ENCODE data around the gene ACVR2B. TPM values are rescaled to one million over a fixed set of nuclear protein-coding genes. Genes with fewer than 3 reads are reported as not detected.
"Not testable (repeated sequence)": the region's sequence is repeated elsewhere in the genome, so short reads cannot be mapped to it uniquely, and the experiment has no call there.

The ACVR2B gene
- total and polyA plus RNA-seq, 10 of the 15 experiments (the other 5 are each of a cell fraction or from before 2014, with no cell fraction given) = 0.27 to 2.9 (median 1.0) TPM

GRCh38 chr3:38411591-38411990 lies 42.1 kb upstream of the ACVR2B start:
- H3K9ac ChIP-seq (ENCODE audit: control insufficient read depth, insufficient read depth, low read length) = no peak overlapping the region

DNA sequence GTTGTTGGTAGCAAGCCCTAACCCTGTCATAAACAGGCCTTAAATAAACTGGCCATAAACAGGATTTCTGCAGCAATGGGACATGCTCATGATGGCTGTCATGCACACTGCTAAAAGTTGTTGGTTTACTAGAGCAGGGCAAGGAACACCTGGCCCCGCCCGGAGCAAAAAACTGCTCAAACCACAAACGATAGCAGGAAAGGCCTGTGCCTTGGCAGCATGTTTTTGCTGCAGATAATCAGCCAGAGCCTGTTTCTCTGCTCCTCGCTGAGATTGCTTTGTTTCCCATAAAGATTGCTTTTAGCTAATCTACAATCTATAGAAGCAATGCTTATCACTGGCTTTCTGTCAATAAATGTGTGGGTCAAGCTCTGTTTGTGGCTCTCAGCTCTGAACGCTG lies 32.9 kb upstream of the ACVR2B start:
- in situ Hi-C loops (cut with MboI) = not testable (repeated sequence)

More at GRCh38 chr3:38411591-38411990, 42.1 kb upstream of the ACVR2B start:
- CTCF ChIA-PET = no interaction called here
- POLR2A ChIA-PET = no interaction called here
- in situ Hi-C loops (cut with MboI) = no loop called here
- Histone ChIP-seq H2AFZ (ENCODE audit: control insufficient read depth, low read depth, low read length) (no peak overlapping the region), H3K4me1 (ENCODE audit: control insufficient read depth, insufficient read depth, low read length) (no peaks in the 10 kb centered on the region), H3K36me3 (ENCODE audit: control insufficient read depth in 2 of 2, insufficient read depth in 2 of 2, low read length in 1 of 2) (no peaks in the 10 kb centered on the region), H3K4me2 (ENCODE audit: control insufficient read depth, insufficient read depth) (no peak overlapping the region), H3K27ac (ENCODE audit: control insufficient read depth, insufficient read depth) (no peak overlapping the region), H3K4me3 (no peak overlapping the region), H3K9me3 (replicated peaks; ENCODE audit: control insufficient read depth, insufficient read depth, low read length) (no peaks in the 10 kb centered on the region; the same call in 2 of the 3 replicates), H4K20me1 (ENCODE audit: control insufficient read depth, insufficient read depth) (no peaks in the 10 kb centered on the region), H3K79me2 (ENCODE audit: control insufficient read depth, insufficient read depth, low read length) (no peaks in the 10 kb centered on the region), H3K27me3 (replicated peaks in 1 of 2; ENCODE audit: control insufficient read depth in 2 of 2, insufficient read depth in 2 of 2, low read length in 1 of 2) (no peaks in the 10 kb centered on the region)
- FAIRE-seq (no peak), DNase-seq (ENCODE audit: low read depth, low spot score) (no peak), ATAC-seq (no peak)
- SMC1A ChIA-PET (ENCODE audit: uncharacterized antibody, unreplicated experiment) = no interaction called here
- intact Hi-C loops (cut with micrococcal nuclease; ENCODE audit: unreplicated experiment) = no loop called here
- RAD21 ChIA-PET (ENCODE audit: unreplicated experiment) = no interaction called here
- BruUV-seq (replicated peaks) = no TSS peak
- 8% methylated on average over 1 of the region's 1 CpG for WGBS (ENCODE audit: insufficient coverage, insufficient replicate concordance, low lambda C conversion rate, missing lambda C conversion rate)
- TF ChIP-seq RCOR1 (conservative IDR thresholded peaks at IDR 0.05; ENCODE audit: low read depth, low read length) = no peak
- TF ChIP-seq E4F1 (IDR thresholded peaks at IDR 0.05; ENCODE audit: borderline replicate concordance, partially characterized antibody) = no peak
- no peak for TF ChIP-seq SIX5 (IDR thresholded peaks at IDR 0.05; ENCODE audit: low read depth, low read length, severe bottlenecking)
- TF ChIP-seq MEF2B (IDR thresholded peaks at IDR 0.05; ENCODE audit: partially characterized antibody, poor library complexity, severe bottlenecking) = no peak
- TF ChIP-seq ZNF622 (IDR thresholded peaks at IDR 0.05) = no peak
- no peak for TF ChIP-seq POLR2AphosphoS2 (IDR thresholded peaks at IDR 0.05; ENCODE audit: low read depth, low read length)
- no peak for TF ChIP-seq KLF5 (IDR thresholded peaks at IDR 0.05; ENCODE audit: partially characterized antibody)

More for the DNA sequence above, 32.9 kb upstream of the ACVR2B start:
- H2AFZ ChIP-seq (ENCODE audit: control insufficient read depth, low read depth, low read length); RAD21 ChIA-PET (ENCODE audit: unreplicated experiment); H3K79me2 ChIP-seq (ENCODE audit: control insufficient read depth, insufficient read depth, low read length); BruUV-seq (replicated peaks); H3K4me2 ChIP-seq (ENCODE audit: control insufficient read depth, insufficient read depth); ATAC-seq; SMC1A ChIA-PET (ENCODE audit: uncharacterized antibody, unreplicated experiment); H4K20me1 ChIP-seq (ENCODE audit: control insufficient read depth, insufficient read depth); CTCF ChIA-PET; H3K36me3 ChIP-seq (ENCODE audit: control insufficient read depth in 2 of 2, insufficient read depth in 2 of 2, low read length in 1 of 2); DNase-seq (ENCODE audit: low read depth, low spot score); H3K27me3 ChIP-seq (replicated peaks in 1 of 2; ENCODE audit: control insufficient read depth in 2 of 2, insufficient read depth in 2 of 2, low read length in 1 of 2); intact Hi-C loops (cut with micrococcal nuclease; ENCODE audit: unreplicated experiment); H3K27ac ChIP-seq (ENCODE audit: control insufficient read depth, insufficient read depth); H3K4me3 ChIP-seq; POLR2A ChIA-PET; H3K9ac ChIP-seq (ENCODE audit: control insufficient read depth, insufficient read depth, low read length); FAIRE-seq; H3K4me1 ChIP-seq (ENCODE audit: control insufficient read depth, insufficient read depth, low read length); H3K9me3 ChIP-seq (replicated peaks; ENCODE audit: control insufficient read depth, insufficient read depth, low read length): not testable (repeated sequence)
- WGBS (ENCODE audit: insufficient coverage, insufficient replicate concordance, low lambda C conversion rate, missing lambda C conversion rate) = 63% methylated on average over 5 of the region's 5 CpGs
